Right hindlimb (tissue), 1 donor: ENCODE measurements around the gene NOM1.
"Not testable (repeated sequence)": the region's sequence is repeated elsewhere in the genome, so short reads cannot be mapped to it uniquely, and the experiment has no call there.

Source experiments
- DNase-seq: peaks from one replicate; pipeline ENCODE4 v3.0.0-alpha.2; 2018

Gene NOM1

GRCh38 chr7:156949541-156950380, at the start of gene NOM1:
NOM1 (plus strand) TSS chr7:156949712; CDS start chr7:156949738, 26 bp downstream.
- peak; percentile 92 for DNase-seq

DNA sequence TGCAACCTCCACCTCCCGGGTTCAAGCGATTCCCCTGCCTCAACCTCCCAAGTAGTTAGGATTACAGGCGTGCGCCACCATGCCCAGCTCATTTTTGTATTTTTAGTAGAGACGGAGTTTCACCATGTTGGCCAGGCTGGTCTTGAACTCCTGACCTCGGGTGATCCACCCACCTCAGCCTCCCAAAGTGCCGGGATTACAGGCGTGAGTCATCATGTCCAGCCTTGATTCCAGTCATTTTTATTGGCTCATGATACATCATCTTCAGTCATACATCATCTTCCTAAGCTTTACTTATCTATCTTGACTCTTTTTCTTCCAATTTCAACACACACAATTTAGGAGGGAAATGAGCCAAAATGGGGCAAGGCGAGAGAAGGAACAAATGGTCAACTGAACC, 49.4 kb upstream of the NOM1 start:
- not testable (repeated sequence) for DNase-seq

DNA sequence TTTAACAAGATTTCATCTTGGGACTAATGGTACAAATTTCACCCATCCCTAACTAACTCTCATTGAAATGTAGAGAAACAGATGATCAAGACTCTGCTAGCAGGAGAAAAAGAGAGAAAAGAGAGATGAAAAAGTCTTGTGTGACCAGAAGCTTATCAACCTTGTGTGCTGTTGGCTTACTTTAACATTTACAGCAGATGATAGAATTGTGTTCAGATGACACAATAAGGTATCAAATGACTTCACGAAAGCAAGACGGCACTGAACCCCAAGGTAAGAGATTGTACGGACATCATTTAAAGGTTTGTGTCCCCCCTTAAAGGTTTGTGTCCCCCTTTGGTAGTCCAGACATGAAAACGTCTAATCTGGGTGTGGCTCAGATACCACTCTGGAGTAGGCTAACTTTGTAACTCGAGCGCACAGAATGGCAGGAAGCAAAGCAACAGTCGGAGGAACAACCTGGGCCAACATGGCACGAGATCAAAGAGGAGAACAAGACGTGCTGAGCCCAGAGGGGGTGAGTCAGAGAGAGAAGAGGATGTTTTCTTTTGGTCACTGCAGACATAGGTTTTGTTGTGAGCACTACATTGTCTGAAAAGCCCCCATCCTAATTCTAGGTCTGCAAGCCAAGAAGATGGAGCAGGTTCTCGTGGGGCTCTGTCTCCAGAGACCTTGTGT, 46.1 kb upstream of the NOM1 start:
- DNase-seq: no peak

GRCh38 chr7:156906200-156906649, 43.3 kb upstream of the NOM1 start:
- DNase-seq: no peak

- no peak for DNase-seq
Measured at GRCh38 chr7:156907656-156908055, 41.9 kb upstream of the NOM1 start.

DNA sequence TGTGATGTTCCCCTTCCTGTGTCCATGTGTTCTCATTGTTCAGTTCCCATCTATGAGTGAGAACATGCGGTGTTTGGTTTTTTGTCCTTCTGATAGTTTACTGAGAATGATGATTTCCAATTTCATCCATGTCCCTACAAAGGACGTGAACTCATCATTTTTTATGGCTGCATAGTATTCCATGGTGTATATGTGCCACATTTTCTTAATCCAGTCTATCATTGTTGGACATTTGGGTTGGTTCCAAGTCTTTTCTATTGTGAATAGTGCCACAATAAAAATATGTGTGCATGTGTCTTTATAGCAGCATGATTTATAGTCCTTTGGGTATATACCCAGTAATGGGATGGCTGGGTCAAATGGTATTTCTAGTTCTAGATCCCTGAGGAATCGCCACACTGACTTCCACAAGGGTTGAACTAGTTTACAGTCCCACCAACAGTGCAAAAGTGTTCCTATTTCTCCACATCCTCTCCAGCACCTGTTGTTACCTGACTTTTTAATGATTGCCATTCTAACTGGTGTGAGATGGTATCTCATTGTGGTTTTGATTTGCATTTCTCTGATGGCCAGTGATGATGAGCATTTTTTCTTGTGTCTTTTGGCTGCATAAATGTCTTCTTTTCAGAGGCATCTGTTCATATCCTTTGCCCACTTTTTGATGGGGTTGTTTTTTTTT, 39.8 kb upstream of the NOM1 start:
- not testable (repeated sequence) for DNase-seq

DNA sequence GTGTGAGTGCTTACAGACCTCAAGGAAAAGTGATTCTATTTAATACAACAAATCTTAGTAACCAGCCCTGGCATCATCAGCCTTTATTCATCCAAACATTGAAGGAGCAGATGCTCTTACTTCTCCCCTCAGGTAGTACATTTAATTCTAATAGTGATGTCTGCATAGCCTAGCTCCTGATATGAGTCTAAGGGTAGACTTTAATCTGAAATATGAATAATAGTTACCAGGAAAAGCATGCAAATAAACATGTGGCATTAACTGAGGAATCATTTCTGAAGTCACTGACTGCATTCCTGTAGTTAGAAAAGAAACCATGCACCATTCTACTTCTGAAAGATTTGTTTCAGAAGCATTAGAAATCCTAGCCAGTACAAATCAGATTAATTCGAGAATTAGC, 30.9 kb upstream of the NOM1 start:
- DNase-seq: no peak

- DNase-seq: no peak
Measured at GRCh38 chr7:156919132-156919713, 30.3 kb upstream of the NOM1 start.

- DNase-seq: no peak
Measured at GRCh38 chr7:156920076-156920475, 29.4 kb upstream of the NOM1 start.

DNA sequence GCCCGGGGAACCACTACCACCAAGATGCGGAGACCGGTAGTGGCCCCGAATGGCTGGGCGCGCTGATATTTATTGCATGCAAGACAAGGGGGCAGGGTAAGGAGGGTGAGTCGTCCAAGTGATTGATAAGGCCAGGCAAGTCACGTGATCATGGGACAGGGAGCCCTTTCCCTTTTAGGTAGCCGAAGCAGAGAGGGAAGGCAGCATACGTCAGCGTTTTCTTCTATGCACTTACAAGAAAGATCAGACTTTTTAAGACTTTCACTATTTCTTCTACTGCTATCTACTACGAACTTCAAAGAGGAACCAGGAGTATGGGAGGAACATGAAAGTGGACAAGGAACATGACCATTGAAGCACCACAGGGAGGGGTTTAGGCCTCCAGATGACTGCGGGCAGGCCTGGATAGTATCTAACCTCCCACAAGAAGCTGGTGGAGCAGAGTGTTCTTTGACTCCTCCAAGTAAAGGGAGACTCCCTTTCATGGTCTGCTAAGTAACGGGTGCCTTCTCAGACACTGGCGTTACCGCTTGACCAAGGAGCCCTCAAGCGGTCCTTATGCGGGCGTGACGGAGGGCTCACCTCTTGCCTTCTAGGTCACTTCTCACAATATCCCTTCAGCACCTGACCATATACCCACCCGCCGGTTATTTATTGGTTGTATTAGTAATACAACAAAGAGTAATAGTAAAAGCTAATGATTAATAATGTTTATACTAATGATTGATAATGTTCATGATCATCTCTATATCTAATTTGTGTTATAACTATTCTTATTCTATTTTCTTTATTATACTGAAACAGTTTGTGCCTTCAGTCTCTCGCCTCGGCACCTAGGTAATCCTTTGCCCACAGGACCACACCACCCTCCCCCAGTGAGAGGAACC, 28.8 kb upstream of the NOM1 start:
- not testable (repeated sequence) for DNase-seq

- not testable (repeated sequence) for DNase-seq
Measured at GRCh38 chr7:156922304-156922703, 27.2 kb upstream of the NOM1 start.

- not testable (repeated sequence) for DNase-seq
Measured at GRCh38 chr7:156925821-156926220, 23.7 kb upstream of the NOM1 start.

- no peak for DNase-seq
Measured at GRCh38 chr7:156927571-156928405, 21.7 kb upstream of the NOM1 start.

GRCh38 chr7:156928406-156928747, 21.1 kb upstream of the NOM1 start:
- no peak for DNase-seq

- DNase-seq: no peak
Measured at GRCh38 chr7:156929789-156930539, 19.5 kb upstream of the NOM1 start.

- DNase-seq: no peak
Measured at GRCh38 chr7:156932006-156932405, 17.5 kb upstream of the NOM1 start.

DNA sequence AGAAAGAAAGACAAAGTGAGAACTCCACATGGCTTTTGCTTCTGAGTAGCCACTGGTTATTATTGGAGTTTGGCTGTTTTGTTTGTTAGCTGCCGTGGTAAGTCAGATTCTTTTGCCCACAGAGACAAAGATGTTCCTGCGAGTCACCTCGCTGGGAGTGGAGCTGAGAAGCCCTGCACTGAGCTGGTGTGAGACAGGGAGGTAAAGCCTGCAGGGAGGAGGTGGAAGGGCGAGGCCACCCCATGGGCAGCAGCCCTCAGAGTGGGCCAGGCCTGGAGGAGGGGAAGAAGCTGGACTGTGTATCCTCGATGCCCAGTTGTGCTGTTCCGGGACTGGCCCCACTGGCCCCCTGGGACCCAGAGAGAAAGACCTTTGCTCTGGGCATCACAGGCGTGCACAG, 14.3 kb upstream of the NOM1 start:
- no peak for DNase-seq

- DNase-seq: not testable (repeated sequence)
Measured at GRCh38 chr7:156936766-156937165, 12.7 kb upstream of the NOM1 start.

- no peak for DNase-seq
Measured at GRCh38 chr7:156940421-156941122, 8.9 kb upstream of the NOM1 start.
